GM18951 (cell line): ENCODE data around the gene IQCH.
A peak's percentile ranks its signal among the peaks of the same experiment; 100 is the strongest.

Source experiments
- POLR2A ChIP-seq: IDR thresholded peaks from 4 replicates; pipeline ENCODE4 v1.6.1; 2011; ENCODE audit warnings: mild to moderate bottlenecking; ENCODE audit not compliant: insufficient read length, insufficient read depth; ENCODE audit errors: extremely low read depth
- in situ Hi-C: fragments of 300-500 bp; cut with MboI; formaldehyde crosslinking; loops from one replicate; pipeline ENCODE4 v1.12.0; 2022; ENCODE audit warnings: low sequenced_read_pairs, mixed read lengths, inconsistent platforms; ENCODE audit not compliant: unreplicated experiment

Gene IQCH

DNA sequence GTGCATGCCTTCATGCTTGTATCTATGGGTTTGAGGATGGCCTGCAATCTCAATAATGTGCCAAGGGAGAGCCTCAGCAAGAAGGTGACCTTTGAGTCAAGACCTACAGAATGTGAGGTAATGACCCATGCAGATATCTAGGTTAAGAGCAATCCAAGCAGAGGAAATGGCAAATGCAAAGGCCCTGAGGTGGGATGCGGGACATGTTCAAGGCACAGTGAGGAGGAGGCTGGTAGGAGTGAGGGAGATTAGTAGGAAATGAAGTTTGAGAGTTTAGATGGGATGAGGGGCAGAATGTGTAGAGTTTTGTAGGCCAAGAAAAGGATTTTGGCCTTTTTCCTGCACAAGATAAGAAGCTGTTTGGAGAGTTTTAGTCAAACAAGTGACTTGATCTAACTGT lies 283.2 kb downstream of the IQCH start:
- in situ Hi-C loops: no loop called here
- TF ChIP-seq POLR2A: no peak

DNA sequence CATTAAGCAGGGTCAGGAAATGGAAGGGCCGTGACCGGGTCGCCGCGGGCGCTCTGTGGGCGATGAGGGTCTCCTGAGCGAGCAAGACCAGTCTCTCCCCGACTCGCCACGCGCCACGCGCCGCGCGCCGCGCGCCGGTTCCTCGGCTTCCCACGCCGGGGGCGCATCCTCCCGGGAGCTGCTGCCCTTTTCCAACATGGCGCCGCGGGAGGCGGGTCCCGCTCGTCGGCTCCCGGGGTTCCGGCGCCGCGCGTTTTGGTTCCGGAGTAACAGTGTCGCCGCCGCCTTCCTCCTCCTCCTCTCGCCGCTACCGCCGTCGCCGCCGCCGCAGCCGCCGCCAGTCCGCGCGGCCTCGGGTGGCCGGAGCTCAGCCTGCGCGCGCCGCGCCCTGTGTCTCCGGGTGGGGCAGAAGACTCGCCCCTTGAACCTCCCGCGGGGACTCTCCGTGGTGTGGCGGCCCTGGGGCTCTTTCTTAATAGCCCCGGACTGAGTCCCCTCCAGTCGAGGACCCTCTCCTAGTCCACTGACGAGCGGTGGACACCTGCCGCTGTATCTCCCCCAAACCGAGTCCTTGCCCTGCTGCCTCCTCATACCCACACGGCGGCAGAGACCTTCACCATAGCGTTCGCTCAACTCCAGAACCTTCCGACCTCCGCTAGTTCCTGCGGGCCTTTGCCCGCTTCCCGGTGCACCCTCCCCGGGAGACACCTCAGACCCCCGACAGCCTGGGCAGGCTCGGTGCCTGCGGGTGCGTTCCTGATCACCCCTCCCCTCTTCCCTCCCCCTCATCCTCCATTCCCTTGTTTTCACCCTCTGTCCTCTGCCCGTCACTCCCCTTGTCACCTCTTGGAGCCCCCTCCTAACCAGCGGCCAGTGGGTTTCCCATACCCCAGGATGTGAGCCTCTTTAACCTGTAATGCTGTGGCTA lies 288.1 kb downstream of the IQCH start, which contains the start of gene MAP2K5:
Gene MAP2K5, plus strand, starts transcription at position 284 of the 928 bp plus-strand sequence. Its CDS starts 633 bp downstream, at position 917.
- TF ChIP-seq POLR2A: peak; percentile 76

DNA sequence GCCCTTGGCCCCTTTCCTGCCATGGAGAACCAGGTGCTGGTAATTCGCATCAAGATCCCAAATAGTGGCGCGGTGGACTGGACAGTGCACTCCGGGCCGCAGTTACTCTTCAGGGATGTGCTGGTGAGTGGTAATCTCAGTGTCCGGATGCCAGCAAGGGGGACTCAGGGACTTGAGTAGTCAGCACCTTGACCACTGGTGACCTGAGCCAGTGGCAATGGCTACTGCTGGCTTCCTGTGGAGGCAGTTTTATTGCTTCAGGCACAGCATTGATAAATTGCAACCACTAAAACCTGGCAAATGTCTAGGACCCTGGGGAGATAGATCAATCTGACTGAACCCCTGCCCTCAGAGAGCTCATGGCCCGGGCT lies 288.7 kb downstream of the IQCH start:
- in situ Hi-C loops: no loop called here
- TF ChIP-seq POLR2A: no peak

More for the DNA sequence above, 288.1 kb downstream of the IQCH start, which contains the start of gene MAP2K5:
- in situ Hi-C loops: no loop called here

DNA sequence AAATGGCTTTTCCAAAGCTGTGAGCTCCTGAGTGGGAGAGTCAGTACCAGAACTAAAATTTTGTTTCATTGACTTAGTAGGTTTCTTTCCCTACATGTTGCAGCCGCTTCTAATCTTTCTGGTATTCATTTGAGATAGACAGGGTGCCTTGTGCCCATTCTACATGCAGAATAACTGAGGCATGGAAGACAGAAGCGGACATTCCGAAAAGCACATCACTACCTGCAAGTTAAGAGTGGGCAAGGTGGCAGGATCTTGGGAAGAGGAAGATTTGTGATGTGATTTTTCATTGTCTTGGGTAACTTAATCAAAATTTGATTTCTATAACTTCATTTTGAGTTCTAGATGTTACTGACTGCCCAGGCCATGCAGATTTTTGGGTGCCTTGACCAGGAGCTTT lies 289.9 kb downstream of the IQCH start:
- in situ Hi-C loops: no loop called here
- TF ChIP-seq POLR2A: no peak

DNA sequence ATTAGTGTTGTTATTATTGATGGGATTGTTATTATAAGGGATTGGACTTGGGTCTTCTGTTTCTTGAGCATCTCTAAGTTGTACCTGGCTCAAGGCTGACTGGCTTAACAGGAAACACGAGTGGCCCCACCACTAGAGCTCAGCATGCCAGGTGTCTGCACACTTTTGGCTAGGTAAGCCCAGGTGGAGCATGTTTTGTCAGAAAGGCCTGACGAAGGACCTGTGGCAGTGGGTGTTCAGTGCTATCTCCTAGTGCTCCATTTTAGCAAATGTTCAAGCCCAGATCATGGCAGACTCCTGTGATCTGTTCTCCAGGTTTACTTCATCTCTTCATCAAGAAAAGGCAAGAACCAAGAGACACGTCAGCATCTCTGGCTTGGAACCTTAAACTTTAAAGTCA lies 291.3 kb downstream of the IQCH start:
- no peak for TF ChIP-seq POLR2A
- in situ Hi-C loops: no loop called here

DNA sequence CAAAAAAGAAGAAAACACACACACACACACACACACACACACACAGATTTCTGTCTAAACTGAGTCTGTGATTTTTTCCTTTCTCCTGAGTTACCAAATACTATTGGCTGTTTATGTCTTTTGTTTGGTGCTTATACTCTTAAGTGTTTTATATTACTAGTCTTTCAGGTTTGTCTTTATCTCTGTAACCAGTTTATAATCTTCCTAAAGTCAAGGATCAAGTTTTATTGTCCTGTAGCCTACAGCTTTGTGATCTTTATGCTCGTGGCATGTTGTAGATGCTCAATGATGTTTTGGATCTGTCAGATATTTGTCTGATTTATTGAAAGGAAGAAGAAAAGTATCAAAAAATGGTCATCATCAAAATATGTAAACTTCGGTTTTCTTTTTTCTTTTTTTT lies 292.5 kb downstream of the IQCH start:
- in situ Hi-C loops: no loop called here
- no peak for TF ChIP-seq POLR2A

DNA sequence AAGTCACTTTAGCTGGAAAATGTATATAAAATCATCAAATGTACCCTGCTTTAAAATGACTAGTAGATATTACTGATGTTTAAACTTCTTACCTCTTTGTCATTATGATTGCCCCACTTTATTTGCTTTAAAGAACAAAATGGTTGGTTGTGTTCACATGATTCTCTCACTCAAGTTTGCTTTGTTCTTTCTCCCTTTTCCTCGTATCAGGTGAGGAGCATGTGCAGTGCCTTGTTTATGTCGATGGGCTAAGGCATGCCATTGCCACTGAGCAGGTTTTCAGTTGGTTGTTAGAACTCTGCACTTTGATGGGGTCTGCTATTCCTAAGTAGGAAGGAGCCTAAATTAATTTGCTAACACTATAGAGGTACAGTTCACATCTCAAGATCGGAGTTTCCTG lies 293.2 kb downstream of the IQCH start:
- in situ Hi-C loops: no loop called here
- TF ChIP-seq POLR2A: no peak

DNA sequence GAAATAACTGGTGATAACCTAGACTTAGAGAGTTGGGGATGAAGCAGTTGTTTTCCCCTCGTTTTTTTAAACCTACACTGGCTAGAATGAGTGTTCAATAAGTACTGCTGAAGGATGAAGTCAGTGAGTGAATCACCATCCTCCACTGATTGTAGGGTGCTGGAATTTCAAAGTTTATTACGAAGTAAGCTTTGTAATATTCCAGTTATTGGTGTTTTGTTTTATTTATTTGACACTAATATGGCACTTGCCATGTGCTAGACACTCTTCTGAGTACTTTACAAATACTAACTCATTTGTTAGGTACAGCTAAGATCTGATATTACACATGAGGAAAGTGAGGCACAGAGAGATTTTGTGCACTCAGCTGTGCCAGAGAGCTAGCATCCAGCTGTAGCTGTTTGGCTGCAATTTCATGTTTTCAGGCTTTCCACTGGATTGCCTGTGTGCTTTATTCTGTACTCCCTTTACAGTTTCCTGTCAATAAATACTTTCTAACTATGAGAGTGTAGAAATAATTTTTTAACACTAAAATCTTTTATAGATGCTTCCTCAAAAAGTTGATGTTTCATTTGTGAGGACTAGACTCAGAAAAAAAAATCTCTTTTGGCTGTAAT lies 293.8 kb downstream of the IQCH start:
- no peak for TF ChIP-seq POLR2A
- in situ Hi-C loops: no loop called here

DNA sequence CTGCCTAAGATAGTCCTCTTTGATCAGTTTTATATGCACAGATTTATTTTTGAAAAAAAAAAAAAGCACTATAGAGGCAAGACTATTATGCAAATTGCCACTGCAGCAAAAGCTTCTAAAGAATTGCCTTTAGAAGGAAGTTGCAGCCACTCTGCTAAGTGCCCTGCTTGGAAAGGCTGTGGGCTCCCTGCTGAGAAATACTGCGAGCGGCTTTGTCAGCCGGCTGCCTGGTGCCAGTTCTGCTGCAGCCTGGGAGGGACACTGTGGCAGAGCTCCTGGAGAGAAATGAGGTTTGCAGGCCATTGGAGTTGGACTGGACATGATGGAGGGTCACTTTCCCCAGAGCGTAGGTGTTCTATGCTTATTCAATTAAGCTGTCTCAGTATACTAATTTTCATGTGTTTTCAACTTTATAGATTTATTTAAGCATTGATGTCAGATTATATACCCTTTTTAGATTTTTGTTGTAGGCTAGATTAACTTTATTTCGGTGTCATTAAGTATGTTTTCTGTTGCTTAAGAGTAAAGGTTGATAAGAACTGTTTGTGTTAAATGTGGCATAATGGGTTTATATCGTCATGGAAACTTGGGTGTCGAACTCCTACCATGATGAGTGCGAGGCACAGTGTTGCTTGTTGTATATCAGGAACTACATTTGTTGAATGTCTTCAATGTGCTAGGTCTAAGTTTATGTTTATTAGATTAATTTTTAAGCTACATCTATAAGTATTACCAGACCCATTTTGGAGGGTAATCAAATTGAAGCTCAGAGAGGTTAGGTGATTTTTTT lies 294.5 kb downstream of the IQCH start:
- no peak for TF ChIP-seq POLR2A
- in situ Hi-C loops: no loop called here

DNA sequence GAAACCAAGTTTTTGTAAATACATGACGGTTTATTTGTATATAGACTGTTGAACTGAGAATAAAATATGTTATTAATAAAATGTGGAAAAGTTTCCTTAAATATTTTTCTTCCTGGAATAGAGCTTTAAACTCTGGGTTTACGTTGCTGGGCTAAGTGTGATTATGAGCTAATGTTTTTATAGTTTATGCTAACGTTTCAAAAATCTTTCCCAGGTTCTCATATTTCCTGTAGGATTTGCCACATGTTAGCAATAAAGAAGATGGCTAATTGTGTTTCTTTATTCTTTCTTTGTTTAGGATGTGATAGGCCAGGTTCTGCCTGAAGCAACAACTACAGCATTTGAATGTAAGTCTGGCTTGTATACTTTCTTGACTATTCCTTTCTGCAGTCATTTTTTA lies 295.1 kb downstream of the IQCH start:
- TF ChIP-seq POLR2A: no peak
- in situ Hi-C loops: no loop called here

DNA sequence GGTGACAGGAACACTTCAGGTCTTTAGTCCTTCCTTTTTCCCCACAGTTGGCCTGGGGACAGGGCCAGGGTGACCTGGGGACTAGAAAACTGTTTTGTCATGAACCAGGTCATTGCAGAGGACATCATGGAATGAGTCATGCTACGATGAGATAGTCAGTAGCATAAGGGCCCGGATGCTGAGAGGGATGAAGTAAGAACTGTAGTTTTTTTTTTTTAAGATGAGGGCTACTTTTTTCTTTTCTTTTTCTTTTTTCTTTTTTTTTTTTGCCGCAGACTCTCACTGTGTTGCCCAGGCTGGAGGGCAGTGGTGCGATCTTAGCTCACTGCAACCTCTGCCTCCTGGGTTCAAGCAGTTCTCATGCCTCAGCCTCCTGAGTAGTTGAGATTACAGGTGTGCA lies 295.9 kb downstream of the IQCH start:
- in situ Hi-C loops: no loop called here
- no peak for TF ChIP-seq POLR2A

DNA sequence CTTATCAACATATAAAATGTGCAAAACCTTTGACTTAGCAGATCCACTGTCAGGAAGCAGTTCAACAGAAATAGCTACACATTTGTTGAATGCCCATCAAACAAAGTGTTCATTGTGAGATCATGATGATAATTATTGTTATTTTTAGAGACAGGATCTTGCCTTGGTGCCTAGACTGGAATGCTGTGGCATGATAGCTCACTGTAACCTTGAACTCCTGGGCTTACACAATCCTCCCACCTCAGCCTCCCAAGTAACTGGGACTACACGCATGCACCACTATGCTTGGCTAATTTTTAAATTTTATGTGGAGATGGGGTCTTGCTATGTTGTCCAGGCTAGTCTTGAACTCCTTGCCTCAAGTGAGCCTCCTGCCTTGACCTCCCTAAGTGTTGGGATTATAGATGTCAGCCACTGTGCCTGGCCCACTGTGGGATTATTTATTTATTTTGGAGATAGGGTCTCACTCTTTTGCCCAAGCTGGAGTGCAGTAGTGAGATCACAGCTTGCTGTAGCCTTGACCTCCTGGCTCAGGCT lies 296.7 kb downstream of the IQCH start:
- in situ Hi-C loops: no loop called here
- no peak for TF ChIP-seq POLR2A
